DOHH2 (cell line): ENCODE results near the gene FKBP5.

Source experiments
- CTCF ChIP-seq: fragments of 200-600 bp; sonication (generic); IDR thresholded peaks from one replicate; pipeline ENCODE4 v1.5.1; 2014; ENCODE audit warnings: antibody characterized with exemption, mild to moderate bottlenecking, low read depth, low read length; ENCODE audit not compliant: poor library complexity, severe bottlenecking
- EZH2phosphoT487 ChIP-seq: fragments of 200-600 bp; sonication (generic); IDR thresholded peaks from 2 replicates; pipeline ENCODE4 v1.6.1; 2017; ENCODE audit warnings: borderline replicate concordance, mild to moderate bottlenecking, antibody characterized with exemption, low read length, moderate library complexity, mixed read lengths

- TF ChIP-seq CTCF (no peak), EZH2phosphoT487 (no peak)
These were observed 115.1 kb downstream of the FKBP5 start for GRCh38 chr6:35573495-35574110.
